H1 (cell line): ENCODE results near the gene SLC22A23. TPM values are rescaled to one million over a fixed set of nuclear protein-coding genes. Genes with fewer than 3 reads are reported as not detected.

Source experiments
- GTF2F1 ChIP-seq: IDR thresholded peaks from 2 replicates; pipeline ENCODE4 v1.6.1; 2012; ENCODE audit warnings: low read depth, low read length, improper control_type of control experiment, borderline replicate concordance
- HDAC2 ChIP-seq, 2 experiments: fragments of 300-600 bp in 1 of 2; sonication (generic) in 1 of 2; IDR thresholded peaks; 2 replicates each; pipeline ENCODE4 v1.6.1; 2011 to 2012; ENCODE audit warnings: low read depth in 2 of 2, low read length in 2 of 2, mild to moderate bottlenecking in 2 of 2, moderate library complexity in 2 of 2, borderline replicate concordance in 1 of 2, inconsistent platforms in 1 of 2
- MAX ChIP-seq: IDR thresholded peaks from 2 replicates; pipeline ENCODE4 v1.6.1; 2012; ENCODE audit warnings: inconsistent platforms
- RFX5 ChIP-seq: IDR thresholded peaks from 2 replicates; pipeline ENCODE4 v1.6.1; 2011; ENCODE audit warnings: low read depth, low read length, improper control_type of control experiment, borderline replicate concordance
- SIX5 ChIP-seq: IDR thresholded peaks from 2 replicates; pipeline ENCODE4 v1.6.1; 2011; ENCODE audit warnings: mild to moderate bottlenecking, low read depth, low read length
- SP1 ChIP-seq: IDR thresholded peaks from 2 replicates; pipeline ENCODE4 v1.6.1; 2011; ENCODE audit warnings: low read depth, low read length
- SP4 ChIP-seq: IDR thresholded peaks from 2 replicates; pipeline ENCODE4 v1.6.1; 2012; ENCODE audit warnings: low read length, inconsistent platforms
- polyA plus RNA-seq, 7 experiments: library from polyadenylated mRNA; depleted of rRNA in 3 of 7; stranded (reverse) in 5 of 7; unstranded in 2 of 7; fragments of >200 nt in 5 of 7; fragments of 200-250 nt in 2 of 7; gene quantifications; 1 replicate in 5 of 7; 2 replicates in 1 of 7; 4 replicates in 1 of 7; pipeline versions ENCODE4 v1.2.1 to v1.2.3, GENCODE V29; 2011 to 2013; ENCODE audit warnings: missing spikeins in 2 of 7, mixed read lengths in 2 of 7
- total RNA-seq: library from RNA; stranded (reverse); fragmentation: NEBNext Ultra II Directional; extraction: Animal tissue kit (Norgen Biotek cat#: 25700); gene quantifications from 2 replicates; pipeline ENCODE4 v1.2.1, GENCODE V29; 2021

The SLC22A23 gene
- total and polyA plus RNA-seq, 2 of the 8 experiments (the other 6 are each of a cell fraction or from before 2014, with no cell fraction given), result 9.9 to 38.4 TPM

DNA sequence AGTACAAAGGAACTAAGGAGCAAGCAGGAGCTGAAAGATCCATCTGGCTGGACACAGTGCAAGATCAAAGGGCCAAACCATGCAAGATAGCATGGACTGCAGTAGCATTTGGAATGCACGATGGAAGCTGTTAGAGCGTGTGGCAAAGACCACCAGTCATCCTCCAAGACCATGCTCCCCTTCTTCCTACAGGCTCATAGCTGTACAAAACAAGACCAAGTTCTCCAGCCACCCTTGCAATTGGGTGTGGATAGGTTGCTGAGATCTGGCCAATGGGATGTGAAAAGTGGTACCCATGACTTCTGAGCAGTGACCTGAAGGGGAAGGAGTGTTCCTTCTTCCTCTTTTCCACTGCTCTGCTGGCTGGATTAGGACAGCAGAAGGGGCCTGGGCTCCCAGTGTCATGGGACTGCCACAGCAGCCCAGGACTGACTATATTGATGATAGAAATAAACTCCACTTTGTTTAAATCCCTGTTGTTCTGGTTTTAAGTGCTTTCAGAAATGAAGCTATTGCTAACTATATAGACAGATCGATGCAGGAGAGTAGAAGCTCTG is 64.9 kb downstream of the SLC22A23 start (continued):
- no peak for TF ChIP-seq GTF2F1
- no peak for TF ChIP-seq HDAC2 (IDR thresholded peaks at IDR 0.05; ENCODE audit: borderline replicate concordance in 1 of 2, low read depth in 2 of 2, low read length in 2 of 2)
- TF ChIP-seq SIX5, result no peak
- TF ChIP-seq SP1, result no peak
- TF ChIP-seq RFX5, result no peak
- TF ChIP-seq SP4, result no peak
- TF ChIP-seq MAX, result no peak
